Testis (tissue), 3 donors: ENCODE results near the gene RMDN2. TPM values are rescaled to one million over a fixed set of nuclear protein-coding genes. Genes with fewer than 3 reads are reported as not detected.

Experiments
- DNase-seq: peaks from one replicate; pipeline ENCODE4 v3.0.0-alpha.2; 2019
- H3K27ac ChIP-seq, 2 donors: fragments of 200-600 bp; sonication (generic); one replicate each; pipeline ENCODE4 v1.5.1; 2019
- H3K27me3 ChIP-seq: fragments of 200-600 bp; sonication (generic); one replicate; pipeline ENCODE4 v1.5.1; 2019
- H3K36me3 ChIP-seq: fragments of 200-600 bp; sonication (generic); one replicate; pipeline ENCODE4 v1.5.1; 2017; ENCODE audit warnings: low read depth; ENCODE audit errors: missing control alignments
- H3K4me1 ChIP-seq: fragments of 200-600 bp; sonication (generic); one replicate; pipeline ENCODE4 v1.5.1; 2019
- H3K4me3 ChIP-seq, 2 donors: fragments of 200-600 bp; sonication (generic); one replicate each; pipeline ENCODE4 v1.5.1; 2017 to 2019
- H3K9me3 ChIP-seq: fragments of 200-600 bp; sonication (generic); one replicate; pipeline ENCODE4 v1.5.1; 2017
- POLR2A ChIP-seq: fragments of 450-650 bp; IDR thresholded peaks from one replicate; pipeline ENCODE4 v1.6.1; 2017; ENCODE audit warnings: antibody characterized with exemption, mild to moderate bottlenecking, moderate library complexity
- WGBS, 2 donors: methylation state at CpG; one replicate each; pipeline ENCODE4 v1.1.5; 2018; 5-methylcytosine and 5-hydroxymethylcytosine counted together
- intact Hi-C: fragments of 100-400 bp; cut with DNase I; formaldehyde crosslinking; loops from one replicate; pipeline ENCODE4 v1.15.1; 2023; ENCODE audit warnings: low total_unique reads
- polyA plus RNA-seq: library from polyadenylated mRNA; stranded (reverse); fragments of 350-450 nt; fragmentation: Illumina TruSeq; extraction: RNeasy Lipid Tissue Mini Kit (QIAGEN cat#74804); gene quantifications from one replicate; pipeline ENCODE4 v1.2.3, GENCODE V29; 2014; ENCODE audit warnings: low read depth, low replicate concordance; ENCODE audit not compliant: insufficient read depth
- total RNA-seq, 2 donors: library from RNA; depleted of rRNA; stranded (reverse); fragments of >200 nt; gene quantifications; one replicate each; pipeline ENCODE4 v1.2.3, GENCODE V29; 2016
- TF ChIP-seq, protein P1 (sequence below), 3 experiments: fragments of 450-650 bp in 2 of 3; fragments of 200-600 bp in 1 of 3; sonication (generic) in 1 of 3; IDR thresholded peaks; one replicate each; pipeline ENCODE4 v1.5.1; 2016 to 2019; ENCODE audit warnings: antibody characterized with exemption in 3 of 3, mild to moderate bottlenecking in 2 of 3, moderate library complexity in 1 of 3

The RMDN2 gene
- total and polyA plus RNA-seq, 3 donors from 2014 or later, result 22.8 to 34.9 (median 31.6) TPM

DNA sequence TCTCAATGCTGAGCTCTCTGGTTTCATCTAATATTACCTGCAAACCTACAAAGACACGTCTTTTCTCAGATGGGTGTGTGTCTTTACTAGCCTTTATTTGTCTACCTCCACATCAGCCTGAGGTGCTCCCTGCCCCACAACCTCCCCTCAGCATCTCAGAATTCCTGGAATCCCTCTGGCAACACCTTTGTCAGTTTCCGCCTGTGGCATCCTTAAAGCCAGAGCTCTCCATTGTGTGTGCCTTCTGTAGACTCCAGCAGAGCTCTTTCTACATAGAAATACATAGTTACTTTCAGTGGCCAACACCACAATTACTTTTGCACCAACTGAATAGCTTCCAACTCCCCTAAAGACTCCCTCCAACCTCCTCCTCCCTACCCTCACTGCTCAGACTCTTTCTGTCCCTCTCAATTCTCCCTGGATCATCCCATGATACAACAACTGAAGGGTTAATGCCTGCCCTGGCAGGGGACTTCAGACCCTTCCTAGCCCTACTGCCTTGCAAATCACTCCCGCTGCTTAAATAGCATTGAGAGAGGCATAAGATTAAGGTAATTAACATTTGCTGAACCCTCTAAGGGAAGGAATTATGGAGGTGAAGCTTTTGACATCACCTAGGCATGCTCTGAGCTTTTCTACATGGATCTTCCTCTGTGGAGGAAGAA, 39.6 kb upstream of the RMDN2 start:
- H3K4me3 ChIP-seq, result no peak overlapping the region
- TF ChIP-seq, protein P1, sequence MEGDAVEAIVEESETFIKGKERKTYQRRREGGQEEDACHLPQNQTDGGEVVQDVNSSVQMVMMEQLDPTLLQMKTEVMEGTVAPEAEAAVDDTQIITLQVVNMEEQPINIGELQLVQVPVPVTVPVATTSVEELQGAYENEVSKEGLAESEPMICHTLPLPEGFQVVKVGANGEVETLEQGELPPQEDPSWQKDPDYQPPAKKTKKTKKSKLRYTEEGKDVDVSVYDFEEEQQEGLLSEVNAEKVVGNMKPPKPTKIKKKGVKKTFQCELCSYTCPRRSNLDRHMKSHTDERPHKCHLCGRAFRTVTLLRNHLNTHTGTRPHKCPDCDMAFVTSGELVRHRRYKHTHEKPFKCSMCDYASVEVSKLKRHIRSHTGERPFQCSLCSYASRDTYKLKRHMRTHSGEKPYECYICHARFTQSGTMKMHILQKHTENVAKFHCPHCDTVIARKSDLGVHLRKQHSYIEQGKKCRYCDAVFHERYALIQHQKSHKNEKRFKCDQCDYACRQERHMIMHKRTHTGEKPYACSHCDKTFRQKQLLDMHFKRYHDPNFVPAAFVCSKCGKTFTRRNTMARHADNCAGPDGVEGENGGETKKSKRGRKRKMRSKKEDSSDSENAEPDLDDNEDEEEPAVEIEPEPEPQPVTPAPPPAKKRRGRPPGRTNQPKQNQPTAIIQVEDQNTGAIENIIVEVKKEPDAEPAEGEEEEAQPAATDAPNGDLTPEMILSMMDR (IDR thresholded peaks at IDR 0.05), result no peak
- TF ChIP-seq POLR2A, result no peak
- no peak overlapping the region for H3K27ac ChIP-seq
- no peaks in the 10 kb centered on the region for H3K4me1 ChIP-seq
- intact Hi-C loops, result no loop called here
- no peak for DNase-seq
- WGBS, 2 donors, result 83 to 84% methylated on average over 3 of the region's 3 CpGs
- no peaks in the 10 kb centered on the region for H3K36me3 ChIP-seq
- no peaks in the 10 kb centered on the region for H3K27me3 ChIP-seq
- no peaks in the 10 kb centered on the region for H3K9me3 ChIP-seq

DNA sequence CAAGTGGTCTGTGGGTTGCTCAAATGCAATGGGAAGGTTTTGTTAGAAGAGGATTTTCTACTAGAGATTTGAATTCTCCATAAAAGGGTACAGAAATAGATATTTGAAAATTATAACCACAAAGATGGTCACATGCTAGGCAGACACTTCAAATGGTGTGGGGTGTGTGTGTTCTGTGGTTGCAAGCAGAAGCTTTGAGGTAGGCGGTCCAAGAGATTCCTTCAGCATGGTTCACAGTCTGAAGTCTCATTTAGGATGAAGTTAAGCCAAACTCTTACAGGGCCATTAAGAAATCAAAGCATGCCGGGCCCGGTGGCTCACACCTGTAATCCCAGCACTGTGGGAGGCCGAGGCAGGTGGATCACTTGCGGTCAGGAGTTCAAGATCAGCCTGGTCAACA, 38.3 kb upstream of the RMDN2 start:
- no peak for DNase-seq
- no peak overlapping the region for H3K27ac ChIP-seq
- H3K4me3 ChIP-seq, result no peak overlapping the region
- TF ChIP-seq, protein P1 (IDR thresholded peaks at IDR 0.05), result no peak
- TF ChIP-seq POLR2A, result no peak
- H3K4me1 ChIP-seq, result no peaks in the 10 kb centered on the region
- H3K9me3 ChIP-seq, result no peaks in the 10 kb centered on the region
- intact Hi-C loops, result no loop called here
- H3K27me3 ChIP-seq, result no peaks in the 10 kb centered on the region
- WGBS, 2 donors, result 91 to 99% methylated on average over 5 of the region's 5 CpGs
- no peaks in the 10 kb centered on the region for H3K36me3 ChIP-seq

DNA sequence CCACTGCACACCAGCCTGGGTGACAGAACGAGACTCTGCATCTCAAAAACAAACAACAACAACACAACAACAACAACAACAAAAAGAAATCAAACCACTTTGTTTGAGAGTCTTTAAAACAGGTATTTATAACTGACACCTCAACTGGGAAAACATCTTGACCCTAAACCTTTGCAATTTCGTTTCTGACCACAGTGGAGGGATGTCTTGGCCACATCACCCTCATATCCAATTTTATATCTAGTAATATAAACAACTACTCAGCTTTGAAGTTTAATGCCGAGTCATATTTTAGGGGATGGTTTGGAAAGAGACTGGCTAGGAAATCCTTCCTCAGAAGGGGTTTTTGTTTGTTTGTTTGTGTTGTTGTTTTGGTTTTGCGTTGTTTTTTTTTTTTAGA, 37.8 kb upstream of the RMDN2 start:
- H3K27ac ChIP-seq, result no peak overlapping the region
- no peaks in the 10 kb centered on the region for H3K27me3 ChIP-seq
- no peak overlapping the region for H3K4me3 ChIP-seq
- TF ChIP-seq POLR2A, result no peak
- TF ChIP-seq, protein P1 (IDR thresholded peaks at IDR 0.05), result no peak
- H3K4me1 ChIP-seq, result no peaks in the 10 kb centered on the region
- no peaks in the 10 kb centered on the region for H3K9me3 ChIP-seq
- intact Hi-C loops, result no loop called here
- H3K36me3 ChIP-seq, result no peaks in the 10 kb centered on the region
- WGBS, 2 donors, result 87 to 91% methylated on average over 4 of the region's 4 CpGs
- no peak for DNase-seq

DNA sequence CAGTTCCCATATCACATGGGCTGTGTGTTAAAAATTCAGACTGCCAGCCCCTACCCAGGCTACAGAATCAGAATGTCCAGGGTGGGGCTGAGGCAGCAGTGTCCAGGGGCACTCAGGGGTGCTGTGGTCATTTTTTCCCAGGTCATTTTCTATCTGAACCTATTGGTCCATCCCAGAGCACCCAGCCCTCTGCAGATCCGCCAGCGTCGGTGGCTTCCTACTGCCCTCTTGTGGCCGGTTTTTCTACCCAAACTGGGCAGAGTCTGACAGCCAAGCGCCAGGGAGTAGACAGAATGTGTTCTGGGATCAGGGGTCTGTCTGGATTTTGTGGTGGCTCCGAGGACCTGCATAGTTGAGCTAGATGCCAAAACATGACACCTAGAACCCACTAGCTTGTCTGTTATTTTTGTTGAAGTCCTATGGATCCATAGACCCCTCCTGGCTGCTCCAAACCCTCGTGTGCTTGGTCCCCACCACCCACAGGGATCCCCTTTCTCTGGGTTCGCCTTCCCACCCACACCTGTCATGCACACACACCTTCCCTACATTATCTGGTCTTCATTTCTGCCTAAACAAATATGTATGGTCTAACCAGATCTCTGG, 34.1 kb upstream of the RMDN2 start:
- no peak overlapping the region for H3K27ac ChIP-seq
- H3K27me3 ChIP-seq, result no peaks in the 10 kb centered on the region
- no peak for TF ChIP-seq POLR2A
- TF ChIP-seq, protein P1 (IDR thresholded peaks at IDR 0.05), result peak in 2 of 3 experiments; percentile 62 to 76
- H3K9me3 ChIP-seq, result no peaks in the 10 kb centered on the region
- WGBS, 2 donors, result 40 to 41% methylated on average over 8 of the region's 8 CpGs
- H3K4me1 ChIP-seq, result peaks cover 17% of the 10 kb centered on the region
- intact Hi-C loops, result no loop called here
- DNase-seq, result peak; percentile 80
- no peaks in the 10 kb centered on the region for H3K36me3 ChIP-seq
- no peak overlapping the region for H3K4me3 ChIP-seq
